ENCODE results near the gene CLEC20A.
A peak's percentile ranks its signal among the peaks of the same experiment; 100 is the strongest.

Gene CLEC20A

DNA sequence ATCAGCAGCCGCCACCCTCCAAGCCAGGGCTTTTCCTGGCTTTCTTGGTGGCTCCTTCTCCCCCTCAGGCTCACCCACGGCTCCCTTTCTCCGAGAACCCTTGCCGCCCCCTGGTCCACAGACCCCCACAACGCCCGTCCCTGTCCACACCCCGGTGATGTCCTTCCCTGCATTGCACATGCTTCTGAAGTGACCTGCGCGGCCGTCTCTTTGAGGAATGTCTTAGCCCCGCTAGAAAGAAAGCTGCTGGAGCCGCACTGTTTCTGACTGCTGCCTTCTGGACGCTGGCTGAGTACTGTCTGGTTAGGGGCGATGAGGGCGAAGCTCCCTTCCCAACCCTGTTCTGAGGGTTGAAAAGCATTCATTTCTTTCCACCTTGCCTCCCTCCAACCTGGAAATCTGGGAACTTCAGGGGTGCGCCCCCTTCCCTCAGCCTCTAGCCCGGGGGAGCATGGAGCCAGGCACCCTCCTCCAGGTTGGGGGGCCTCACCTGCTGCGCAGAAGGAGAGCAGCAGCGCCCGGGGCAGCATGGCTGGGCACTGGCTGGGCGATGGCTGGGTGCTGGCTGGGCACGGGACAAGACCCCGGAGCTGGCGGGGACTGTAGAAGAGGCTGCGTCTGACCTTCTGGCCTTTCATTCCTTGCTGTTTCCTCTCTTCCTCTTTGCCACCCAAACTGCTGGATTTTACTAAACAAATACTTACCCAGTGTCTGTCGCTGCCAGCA, at the start of gene CLEC20A:
CLEC20A (minus strand) TSS at position 555 of the 726 bp plus-strand sequence; CDS start at position 530, 25 bp downstream.
- no peak for DNase-seq

DNA sequence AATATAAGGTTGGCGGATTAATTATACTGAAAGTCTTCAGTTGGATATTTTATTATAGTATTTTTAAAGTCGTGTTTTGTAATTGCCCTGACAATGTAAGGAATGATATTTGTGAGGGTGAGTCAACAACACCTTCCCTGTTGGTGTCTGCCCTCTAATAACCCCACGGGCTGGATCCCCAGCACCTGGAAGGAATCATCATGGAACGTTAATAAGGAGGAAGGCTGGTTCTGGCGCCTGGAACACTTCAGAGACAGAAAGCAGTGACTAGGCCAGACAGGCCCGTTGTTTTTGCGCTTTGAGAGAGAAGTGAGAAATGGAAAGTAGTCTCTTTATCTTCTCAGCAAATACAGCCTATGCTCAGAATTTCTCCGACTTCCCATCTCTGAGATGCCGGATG, 47.8 kb upstream of the CLEC20A start:
- no peak for DNase-seq

DNA sequence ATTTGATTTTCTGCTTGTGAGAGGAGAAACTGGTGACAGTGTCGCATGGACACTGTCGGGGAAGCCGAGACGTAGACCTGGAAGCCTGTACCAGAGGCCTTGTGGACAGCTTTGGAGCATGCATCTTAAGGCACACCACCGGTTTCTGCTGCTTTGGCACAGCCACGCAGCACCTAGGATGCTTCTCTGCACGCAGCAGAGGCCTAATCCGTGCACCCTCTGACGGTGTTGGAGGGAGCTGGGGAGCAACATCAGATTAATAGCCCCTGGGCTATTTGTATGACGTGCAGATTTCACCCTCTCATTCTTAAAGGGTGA, 46.5 kb upstream of the CLEC20A start:
- no peak for DNase-seq

DNA sequence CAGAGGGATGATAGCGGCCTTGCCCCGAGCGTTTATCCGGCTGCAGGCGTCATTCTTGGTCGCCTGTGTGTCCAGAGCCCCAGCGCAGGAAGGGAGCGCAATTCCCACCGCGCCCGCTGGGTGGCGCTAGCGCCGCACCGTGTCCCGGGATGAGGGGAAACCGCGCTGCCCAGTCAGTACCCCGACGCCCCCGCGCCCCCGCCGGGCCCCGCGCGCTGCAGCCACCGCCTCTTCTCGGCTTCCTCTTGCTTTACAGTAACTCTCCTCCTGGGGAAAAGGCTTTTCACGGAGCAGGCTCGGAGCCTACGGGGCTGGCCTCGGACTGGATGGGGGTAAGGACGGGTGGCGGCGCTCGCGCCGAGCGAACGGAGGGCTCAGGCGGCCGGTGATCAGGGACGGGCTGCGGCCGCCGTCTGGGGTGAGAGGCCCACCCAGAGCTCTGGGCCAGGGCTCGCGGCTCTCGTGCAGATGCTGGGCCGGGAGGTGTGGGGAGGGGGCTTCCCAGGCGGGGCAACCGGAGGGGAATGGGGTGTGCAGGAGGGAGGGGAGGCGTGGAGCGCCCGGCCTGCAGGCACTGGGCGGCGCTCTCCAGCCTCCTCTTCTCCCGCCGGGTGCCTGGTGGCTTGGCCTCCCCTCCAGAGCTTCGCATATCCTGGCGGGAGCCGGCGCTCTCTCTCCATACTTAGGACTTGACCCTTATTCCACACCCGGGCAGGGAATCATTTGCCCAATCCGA, 46.0 kb upstream of the CLEC20A start:
- peak; percentile 69 to 84 for DNase-seq

DNA sequence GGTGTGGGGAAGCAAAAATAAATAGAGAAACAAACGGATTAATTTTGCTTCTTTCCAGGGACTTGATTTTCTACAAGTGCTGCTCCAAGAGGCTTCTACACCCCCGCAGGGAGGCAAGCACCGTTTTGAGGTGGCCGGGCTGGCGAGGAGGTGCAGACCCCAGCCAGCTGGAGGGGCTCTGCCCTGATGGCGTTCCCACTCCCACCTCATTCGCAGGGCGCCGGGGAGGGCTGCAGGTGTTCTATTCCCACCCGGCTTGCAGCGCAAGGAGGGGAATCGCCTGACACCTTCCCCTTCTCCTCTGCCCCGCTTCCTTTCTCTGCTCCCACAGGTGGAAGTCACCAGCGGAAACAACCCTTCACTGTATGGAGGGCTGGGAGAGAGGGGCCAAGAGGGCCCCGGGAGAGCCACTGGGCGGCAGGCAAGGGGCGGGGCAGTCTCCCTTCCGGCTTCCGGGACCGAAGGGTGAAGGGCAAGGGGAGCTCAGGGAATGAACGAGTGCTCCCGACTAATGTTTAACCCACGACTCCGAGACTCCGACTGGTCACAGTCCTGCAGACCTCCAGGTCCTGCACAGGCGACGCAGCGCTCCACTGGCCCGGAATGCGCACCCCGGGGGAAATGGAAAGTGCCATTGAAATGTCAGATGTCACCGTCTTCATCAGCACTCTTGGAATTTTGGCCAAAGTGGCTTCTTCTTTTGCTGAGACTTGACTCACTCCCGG, 45.2 kb upstream of the CLEC20A start:
- DNase-seq, result peak in 1 of 2 donors; percentile 18

DNA sequence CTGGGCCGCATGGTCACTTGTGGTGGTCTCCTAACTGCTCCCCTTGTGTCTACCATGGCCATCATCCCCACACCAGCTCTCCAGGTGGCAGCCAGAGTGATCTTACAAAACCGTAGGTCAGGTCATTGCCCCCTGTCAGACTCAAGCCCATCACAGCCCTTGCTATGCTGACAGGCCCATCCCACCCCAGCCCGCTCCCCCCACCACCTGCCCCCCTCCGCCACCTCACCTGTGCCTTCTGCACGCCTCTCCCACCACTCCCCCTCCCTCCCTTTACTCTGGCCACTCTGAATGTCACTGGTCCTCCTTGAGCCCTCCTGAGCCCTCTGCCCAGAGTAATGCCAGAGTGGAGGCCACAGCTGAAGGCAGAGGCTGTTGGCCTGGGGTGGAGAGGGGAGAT, 44.6 kb upstream of the CLEC20A start:
- no peak for DNase-seq

DNA sequence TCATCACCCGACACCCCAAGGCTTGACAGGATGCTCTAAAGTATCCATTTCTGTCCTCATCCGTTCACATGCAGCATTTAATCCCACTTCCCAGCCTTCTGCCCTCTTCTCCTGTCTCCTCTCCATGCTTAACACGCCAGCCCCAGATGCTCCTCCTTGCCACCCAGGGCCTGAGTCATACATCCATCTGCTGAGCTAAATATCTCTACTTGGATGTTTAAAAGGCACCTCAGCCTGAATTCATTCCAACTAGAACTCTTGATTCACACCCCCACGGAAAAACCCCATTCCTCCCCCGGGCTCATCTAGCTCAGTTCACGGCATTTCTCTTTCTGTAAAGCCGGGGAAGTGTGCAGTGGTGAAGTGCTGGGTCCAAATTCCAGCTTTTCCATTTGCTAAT, 43.9 kb upstream of the CLEC20A start:
- no peak for DNase-seq

DNA sequence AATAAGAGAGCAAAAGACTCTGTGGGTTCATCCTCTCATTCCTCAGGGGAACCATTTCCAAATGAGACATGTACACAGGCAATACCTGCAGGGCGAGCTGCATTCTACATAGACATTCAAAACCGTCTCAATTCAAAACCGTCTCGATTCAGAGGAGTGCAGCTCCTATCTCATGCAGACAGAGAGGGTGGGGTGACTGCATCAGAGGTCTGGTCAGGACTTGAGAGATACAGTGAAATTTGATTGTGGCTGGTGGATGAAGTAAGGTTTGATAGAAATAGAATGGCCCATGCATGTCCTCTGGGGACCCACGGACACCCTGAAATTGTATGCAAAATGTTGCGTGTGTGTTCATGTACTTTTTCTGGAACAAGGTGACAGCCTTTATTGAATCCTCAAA, 43.4 kb upstream of the CLEC20A start:
- DNase-seq, result no peak

DNA sequence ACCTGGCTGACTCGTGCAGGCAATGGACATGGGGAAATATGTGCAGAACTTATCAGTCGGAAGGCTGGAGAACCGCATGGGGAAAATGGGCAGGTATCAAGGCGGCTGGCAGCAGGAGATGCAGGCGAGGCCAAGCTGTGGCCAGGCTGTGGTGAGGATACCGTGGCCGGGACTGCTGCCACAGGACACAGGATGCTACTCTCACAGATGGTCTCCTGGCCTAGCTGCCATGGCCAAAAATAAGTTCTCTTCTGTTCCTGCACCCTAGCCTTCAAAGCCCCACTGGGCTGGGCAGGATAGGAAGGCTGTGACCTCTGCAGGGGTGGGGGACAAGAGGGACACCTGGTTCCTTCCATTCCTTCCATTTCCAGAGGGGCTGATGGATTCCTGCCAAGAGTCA, 42.5 kb upstream of the CLEC20A start:
- no peak for DNase-seq

DNA sequence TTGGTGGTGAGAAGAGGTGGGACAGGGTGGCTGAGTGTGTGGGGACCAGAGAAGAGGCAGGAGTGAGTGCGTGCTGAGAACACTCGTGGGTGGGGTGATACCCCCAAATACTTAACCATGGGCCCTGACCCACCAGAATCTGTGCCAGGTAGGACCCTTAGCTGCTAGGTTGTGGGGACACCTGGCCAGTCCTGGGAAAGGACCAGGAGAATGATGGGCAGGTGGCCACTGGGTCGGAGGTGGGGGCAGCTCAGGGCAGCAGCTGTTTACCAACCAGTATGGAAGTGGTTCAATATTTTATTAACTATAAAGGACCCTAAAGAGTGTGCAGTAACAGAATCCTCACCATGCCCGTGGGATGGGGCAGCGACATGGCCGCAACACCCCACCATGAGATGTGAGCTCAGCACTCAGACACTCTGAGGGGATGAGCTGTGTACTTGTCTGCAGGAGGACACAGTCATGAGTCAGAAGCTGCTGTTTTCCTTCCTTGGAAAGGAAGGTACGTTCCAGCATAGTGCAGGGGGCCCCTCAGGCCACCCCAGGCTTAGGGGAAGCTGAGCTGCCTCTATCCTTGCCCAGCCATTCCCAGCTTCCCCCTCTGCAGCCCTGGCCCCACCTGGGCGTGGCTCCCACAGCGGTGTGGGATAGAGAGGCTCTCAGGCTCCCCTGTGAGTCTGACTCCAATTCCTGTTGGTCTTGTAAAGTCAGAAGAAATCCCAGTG, 41.6 kb upstream of the CLEC20A start:
- no peak for DNase-seq

DNA sequence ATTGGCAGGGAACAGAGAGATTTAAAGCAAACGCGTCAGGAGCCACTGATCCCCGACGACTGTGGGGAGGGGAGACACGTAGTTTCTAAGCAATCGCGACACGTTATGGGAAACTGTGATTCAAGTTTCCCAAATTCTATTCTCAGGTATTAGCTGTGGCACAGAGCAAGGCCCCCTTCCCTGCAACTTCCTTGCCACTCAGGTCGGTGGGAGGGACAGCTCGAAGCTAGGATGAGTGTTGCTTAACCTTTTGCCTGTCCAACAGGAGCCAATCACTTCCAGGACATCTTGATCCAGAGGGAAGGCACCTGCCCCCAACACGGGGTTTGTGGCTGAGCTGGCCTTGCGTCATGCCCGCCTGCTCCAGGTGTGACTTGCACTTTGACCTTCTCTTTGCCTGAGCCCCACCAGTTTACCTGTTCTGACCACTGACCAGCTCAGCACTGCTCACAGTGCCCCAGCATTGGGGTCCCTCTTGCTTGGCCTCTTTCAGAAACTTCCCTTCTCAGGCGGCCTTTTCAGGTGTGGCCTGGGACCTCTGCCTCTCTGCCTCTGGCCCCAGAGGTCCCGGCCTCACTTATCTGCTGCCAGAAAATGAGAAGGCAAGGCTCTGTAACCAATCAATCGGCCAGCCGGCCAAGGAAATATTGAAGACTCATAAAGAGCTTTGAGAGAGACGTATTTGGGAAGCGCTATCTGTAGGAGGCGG, 40.8 kb upstream of the CLEC20A start:
- DNase-seq, result no peak

DNA sequence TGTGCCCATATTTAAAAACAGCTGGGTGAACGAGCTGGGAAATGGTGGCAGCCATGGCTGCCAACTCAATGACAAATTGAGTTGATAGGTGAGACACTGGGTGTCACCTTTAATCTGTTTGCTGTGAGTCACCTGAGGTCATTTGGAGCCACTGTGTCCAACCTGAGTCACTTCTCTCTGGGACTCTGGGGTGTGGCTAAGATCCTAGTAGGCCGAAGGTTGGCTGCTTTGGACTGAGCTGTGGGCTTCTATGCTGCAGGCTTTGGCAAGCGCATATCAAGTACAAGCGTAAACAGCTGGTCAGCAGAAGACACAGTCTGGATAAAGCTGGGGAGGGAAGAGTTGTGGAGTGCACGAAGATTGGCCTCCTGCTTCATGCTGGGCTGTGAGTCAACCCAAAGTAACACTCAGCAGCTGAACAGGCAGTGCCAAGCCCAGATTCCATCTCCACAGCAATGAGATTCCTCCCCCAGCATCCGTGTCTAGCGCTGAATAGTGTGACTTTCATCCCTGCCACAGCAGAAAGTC, 40.1 kb upstream of the CLEC20A start:
- no peak for DNase-seq

DNA sequence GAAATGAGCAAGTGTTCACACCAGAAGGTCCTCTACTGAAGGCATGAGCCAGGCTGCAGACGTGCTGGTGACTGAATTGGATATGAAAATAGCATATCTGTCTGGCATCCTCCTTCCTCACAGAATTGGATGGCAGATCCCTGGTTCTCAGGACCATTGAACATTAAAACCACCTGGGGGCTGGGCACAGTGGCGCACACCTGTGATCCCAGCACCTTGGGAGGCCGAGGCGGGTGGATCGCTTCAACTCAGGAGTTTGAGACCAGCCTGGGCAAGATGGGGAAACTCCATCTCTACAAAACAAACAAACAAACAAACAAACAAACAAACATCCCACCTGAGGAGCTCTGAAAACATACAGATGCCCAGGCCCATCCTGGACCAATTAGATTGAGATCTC, 39.6 kb upstream of the CLEC20A start:
- DNase-seq, result no peak

DNA sequence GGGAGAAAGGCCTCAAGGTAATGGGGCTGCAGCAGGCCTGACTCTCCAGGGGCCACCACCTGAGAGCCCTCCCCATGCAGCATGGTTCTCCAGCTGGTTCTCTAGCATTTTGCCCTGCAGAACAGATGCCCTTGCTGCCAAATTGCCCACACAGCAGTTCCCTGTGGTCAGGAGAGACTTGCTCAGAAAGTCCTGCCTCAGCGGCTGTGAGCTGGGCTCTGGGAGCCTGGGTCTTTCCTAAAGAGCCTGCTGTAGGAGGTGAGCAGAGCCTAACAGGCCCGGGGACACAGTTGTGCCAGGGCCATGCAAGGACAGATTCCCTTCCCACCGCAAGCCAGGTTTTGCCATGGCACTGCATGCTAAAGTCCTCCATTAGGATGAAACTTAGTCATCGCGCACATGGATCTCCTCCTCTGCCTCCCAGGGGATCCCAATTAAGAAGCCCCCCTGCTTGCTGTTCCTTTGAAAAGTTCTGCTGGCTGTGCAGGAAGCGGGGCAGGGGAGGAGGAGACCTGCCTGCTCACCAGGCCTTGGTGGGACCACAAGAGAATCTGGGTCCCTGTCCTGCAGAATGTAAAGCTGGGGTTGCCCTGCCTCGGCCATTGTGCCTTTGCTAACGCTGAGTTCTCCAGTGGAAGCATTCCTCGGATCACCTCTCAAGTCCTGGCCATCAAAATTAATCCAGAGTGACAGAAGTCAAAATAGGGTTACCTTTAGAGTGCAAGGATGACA, 37.5 kb upstream of the CLEC20A start:
- DNase-seq, result no peak

DNA sequence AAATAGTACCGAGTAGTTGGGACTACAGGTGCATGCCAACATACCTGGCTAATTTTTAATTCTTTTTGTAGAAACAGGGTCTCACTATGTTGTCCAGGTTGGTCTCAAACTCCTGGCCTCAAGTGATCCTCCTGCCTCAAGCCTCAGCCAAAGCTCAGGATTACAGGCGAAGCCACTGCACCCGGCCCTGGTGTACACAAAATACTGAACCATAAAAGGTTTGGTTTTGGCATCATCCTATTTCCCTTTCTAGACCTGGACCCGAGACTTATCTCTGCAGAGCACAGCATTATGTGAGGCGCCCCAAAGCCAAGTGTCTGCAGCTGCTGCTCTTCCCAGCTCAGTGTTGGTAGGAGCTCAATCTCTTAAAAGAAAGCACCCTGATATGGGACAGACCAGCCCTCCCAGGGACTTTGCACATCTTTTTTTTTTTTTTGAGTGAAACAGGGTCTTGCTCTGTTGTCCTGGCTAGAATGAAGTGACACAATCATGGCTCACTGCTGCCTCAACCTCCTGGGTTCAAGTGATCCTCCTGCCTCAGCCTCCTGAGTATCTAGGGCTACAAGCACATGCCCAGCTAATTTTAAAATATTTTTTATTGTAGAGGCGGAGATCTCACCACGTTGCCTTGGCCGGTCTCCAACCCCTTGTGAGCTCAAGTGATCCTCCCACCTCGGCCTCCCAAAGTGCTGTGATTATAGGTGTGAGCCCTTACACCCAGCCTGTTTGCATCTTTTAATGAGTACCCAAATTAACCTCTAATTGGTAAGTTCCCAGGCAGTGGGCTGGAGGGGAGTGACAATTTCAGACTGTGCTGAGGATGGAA, 36.6 kb upstream of the CLEC20A start:
- DNase-seq, result no peak

DNA sequence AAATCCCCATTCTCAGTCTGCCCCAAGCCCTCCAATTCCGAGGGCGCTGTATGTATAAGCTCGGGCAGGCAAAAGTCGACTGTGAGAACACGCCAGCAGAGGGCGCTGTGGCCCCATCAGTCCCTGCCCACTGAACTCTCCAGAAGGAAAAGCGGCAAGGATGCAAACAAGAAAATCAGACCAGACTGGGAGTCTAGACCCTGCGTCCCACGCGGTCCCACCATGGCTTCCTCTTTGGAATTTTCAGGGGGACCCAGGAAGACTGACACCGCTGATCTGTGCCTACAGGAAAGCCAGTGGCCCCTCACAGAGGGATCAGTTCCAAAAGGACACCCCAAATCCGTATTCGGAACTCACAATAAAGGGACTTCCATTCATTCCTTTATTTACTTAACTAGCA, 35.6 kb upstream of the CLEC20A start:
- DNase-seq, result peak; percentile 62 to 74

DNA sequence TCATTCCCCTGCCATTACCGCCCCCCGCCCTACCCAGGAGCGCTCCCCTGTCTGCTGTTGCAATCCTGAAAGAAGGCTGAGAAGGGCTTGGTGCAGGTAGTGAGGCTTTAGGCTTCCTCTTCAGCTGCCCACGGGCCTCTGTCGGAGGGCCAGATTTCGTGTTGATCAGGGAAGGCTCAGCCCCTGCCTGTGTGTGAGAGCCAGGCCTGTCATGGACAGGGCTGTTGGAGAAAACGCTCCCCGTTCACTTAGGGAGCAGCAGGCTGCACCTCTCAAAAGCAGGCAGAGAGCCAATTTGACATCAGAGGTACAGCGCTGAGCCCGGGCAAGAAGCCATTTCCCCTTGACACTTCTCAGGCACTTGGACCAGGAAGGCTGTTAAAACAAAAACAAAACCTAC, 35.1 kb upstream of the CLEC20A start:
- DNase-seq, result no peak

DNA sequence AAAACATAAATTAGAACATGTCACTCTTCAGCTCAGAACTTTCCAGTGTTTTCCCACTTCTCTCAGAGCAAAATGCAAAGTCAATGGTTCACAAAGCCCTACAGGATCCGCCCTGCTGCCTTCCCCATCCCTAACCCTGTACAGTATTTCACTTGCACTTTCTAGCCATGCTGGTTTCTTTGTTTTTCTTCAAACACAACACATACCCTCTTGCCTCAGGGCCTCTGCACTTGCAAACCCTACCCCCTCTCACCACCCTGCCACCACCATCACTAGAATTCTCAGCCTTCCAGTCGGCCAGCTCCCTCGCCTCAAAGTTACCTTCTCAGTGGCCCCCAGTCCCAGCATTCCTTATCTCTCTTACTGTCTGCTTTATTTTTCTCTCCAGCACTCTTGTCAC, 33.7 kb upstream of the CLEC20A start:
- no peak for DNase-seq

DNA sequence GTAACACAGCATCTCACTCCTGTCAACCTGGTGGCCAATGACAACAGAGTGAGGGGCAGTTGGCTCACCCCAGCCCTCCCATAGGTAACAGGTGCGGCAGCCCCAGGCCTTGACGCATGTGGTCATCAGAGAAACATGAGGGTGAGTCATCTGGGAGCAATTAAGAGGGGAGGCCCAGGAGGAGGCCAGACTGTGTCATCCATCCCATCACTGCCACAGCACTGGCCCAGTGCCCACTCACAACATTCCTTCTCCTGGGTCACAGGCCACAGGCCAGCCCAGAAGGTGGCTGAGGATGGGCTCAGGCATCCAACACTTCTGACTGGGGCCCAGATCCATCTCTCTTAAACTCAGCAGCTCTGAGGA, 33.3 kb upstream of the CLEC20A start:
- no peak for DNase-seq

DNA sequence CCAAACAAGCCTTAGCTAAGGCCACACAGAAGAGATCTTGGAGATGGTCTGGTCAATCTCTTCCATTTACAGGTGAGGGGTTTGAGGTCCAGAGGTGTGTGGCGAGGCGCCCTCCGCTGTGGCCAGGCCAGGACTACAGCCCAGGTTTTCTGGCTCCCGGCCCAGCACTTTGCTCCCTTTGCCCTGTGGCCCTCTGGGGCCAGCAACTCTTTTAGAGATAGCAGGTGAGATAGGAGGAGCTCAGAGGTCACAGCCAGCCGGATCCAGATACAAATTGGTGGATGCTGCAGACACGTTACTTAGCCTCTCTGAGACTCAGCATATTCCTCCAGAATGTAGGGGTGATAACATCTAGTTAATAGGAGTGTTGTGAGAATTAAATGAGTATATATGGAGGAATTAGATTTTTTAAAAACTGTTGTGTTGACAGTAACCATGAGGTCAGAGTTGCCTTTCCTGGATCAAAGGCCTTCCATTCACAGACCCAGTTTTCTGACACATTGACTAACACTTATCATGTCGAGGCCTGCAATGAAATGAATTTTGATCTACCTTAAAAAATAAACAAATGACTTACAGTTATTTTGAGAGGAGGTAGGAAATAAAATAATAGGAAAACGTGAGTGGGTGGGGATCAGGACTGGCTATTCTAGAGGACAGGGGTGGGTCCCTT, 32.7 kb upstream of the CLEC20A start:
- no peak for DNase-seq
